ENCODE measurements around the gene GPC6.

Gene GPC6

GRCh38 chr13:93637852-93638251, 411.2 kb downstream of the GPC6 start:
- Histone ChIP-seq H4K20me1 (ENCODE audit: insufficient read depth, low read length) (no peaks in the 10 kb centered on the region), H3K27me3 (replicated peaks; ENCODE audit: insufficient read depth, low read length) (no peaks in the 10 kb centered on the region), H2AFZ (ENCODE audit: low read length) (no peak overlapping the region), H3K9ac (ENCODE audit: low read length) (no peak overlapping the region), H3K36me3 (replicated peaks; ENCODE audit: insufficient read depth, low read length) (no peaks in the 10 kb centered on the region), H3F3A (ENCODE audit: insufficient read depth, low read length) (no peaks in the 10 kb centered on the region), H3K4me2 (ENCODE audit: low read depth, low read length) (no peak overlapping the region), H3K4me3 (ENCODE audit: low read length) (no peak overlapping the region), H3K9me2 (replicated peaks; ENCODE audit: insufficient read depth, low read length) (no peaks in the 10 kb centered on the region; the same call in 1 of the 2 replicates), H3K79me2 (ENCODE audit: low read length) (no peaks in the 10 kb centered on the region), H3K9me3 (replicated peaks; ENCODE audit: insufficient read depth, low read length) (no peaks in the 10 kb centered on the region), H3K4me1 (ENCODE audit: low read length) (no peaks in the 10 kb centered on the region), H3K27ac (ENCODE audit: low read length) (no peak overlapping the region)
- no peak for TF ChIP-seq CTCF (IDR thresholded peaks at IDR 0.05; ENCODE audit: low read length)
- no peak for TF ChIP-seq EZH2phosphoT487 (IDR thresholded peaks at IDR 0.05; ENCODE audit: low read length)
- DNase-seq, result no peak

- Histone ChIP-seq H3K9ac (ENCODE audit: low read length) (no peak overlapping the region), H3K27ac (ENCODE audit: low read length) (no peak overlapping the region), H4K20me1 (ENCODE audit: insufficient read depth, low read length) (no peaks in the 10 kb centered on the region), H3K4me1 (ENCODE audit: low read length) (no peaks in the 10 kb centered on the region), H3K79me2 (ENCODE audit: low read length) (no peaks in the 10 kb centered on the region), H3F3A (ENCODE audit: insufficient read depth, low read length) (no peaks in the 10 kb centered on the region), H3K9me2 (replicated peaks; ENCODE audit: insufficient read depth, low read length) (no peaks in the 10 kb centered on the region; the same call in 1 of the 2 replicates), H3K36me3 (replicated peaks; ENCODE audit: insufficient read depth, low read length) (no peaks in the 10 kb centered on the region), H3K9me3 (replicated peaks; ENCODE audit: insufficient read depth, low read length) (no peaks in the 10 kb centered on the region), H3K4me2 (ENCODE audit: low read depth, low read length) (no peak overlapping the region), H3K27me3 (replicated peaks; ENCODE audit: insufficient read depth, low read length) (no peaks in the 10 kb centered on the region), H3K4me3 (ENCODE audit: low read length) (no peak overlapping the region), H2AFZ (ENCODE audit: low read length) (no peak overlapping the region)
- DNase-seq, result no peak
- TF ChIP-seq CTCF (IDR thresholded peaks at IDR 0.05; ENCODE audit: low read length) (no peak), EZH2 (optimal IDR thresholded peaks at IDR 0.05; ENCODE audit: low read depth, low read length) (no peak), EZH2phosphoT487 (IDR thresholded peaks at IDR 0.05; ENCODE audit: low read length) (no peak)
Observed at GRCh38 chr13:93640452-93640851, 413.8 kb downstream of the GPC6 start.

GRCh38 chr13:93646245-93646644, 419.6 kb downstream of the GPC6 start:
- H3K9ac ChIP-seq (ENCODE audit: low read length), result no peak overlapping the region
- H4K20me1 ChIP-seq (ENCODE audit: insufficient read depth, low read length), result no peaks in the 10 kb centered on the region
- DNase-seq, result no peak
- H3K27ac ChIP-seq (ENCODE audit: low read length), result no peak overlapping the region
- no peaks in the 10 kb centered on the region for H3K27me3 ChIP-seq (replicated peaks; ENCODE audit: insufficient read depth, low read length)
- H3K4me3 ChIP-seq (ENCODE audit: low read length), result no peak overlapping the region
- no peak overlapping the region for H2AFZ ChIP-seq (ENCODE audit: low read length)
- no peak overlapping the region for H3K4me2 ChIP-seq (ENCODE audit: low read depth, low read length)
- H3K36me3 ChIP-seq (replicated peaks; ENCODE audit: insufficient read depth, low read length), result no peaks in the 10 kb centered on the region
- TF ChIP-seq CTCF (IDR thresholded peaks at IDR 0.05; ENCODE audit: low read length) (no peak), EZH2 (optimal IDR thresholded peaks at IDR 0.05; ENCODE audit: low read depth, low read length) (no peak), EZH2phosphoT487 (IDR thresholded peaks at IDR 0.05; ENCODE audit: low read length) (no peak)
- H3F3A ChIP-seq (ENCODE audit: insufficient read depth, low read length), result no peaks in the 10 kb centered on the region
- H3K9me3 ChIP-seq (replicated peaks; ENCODE audit: insufficient read depth, low read length), result no peaks in the 10 kb centered on the region
- H3K9me2 ChIP-seq (replicated peaks; ENCODE audit: insufficient read depth, low read length), result no peaks in the 10 kb centered on the region
- H3K79me2 ChIP-seq (ENCODE audit: low read length), result no peaks in the 10 kb centered on the region
- no peaks in the 10 kb centered on the region for H3K4me1 ChIP-seq (ENCODE audit: low read length)
